ENCODE data around the gene MGST2. TPM values are rescaled to one million over a fixed set of nuclear protein-coding genes. Genes with fewer than 3 reads are reported as not detected.
A peak's percentile ranks its signal among the peaks of the same experiment; 100 is the strongest.

Gene MGST2
- total and polyA plus RNA-seq, 2 donors from 2014 or later, result 62.8 to 168 TPM

DNA sequence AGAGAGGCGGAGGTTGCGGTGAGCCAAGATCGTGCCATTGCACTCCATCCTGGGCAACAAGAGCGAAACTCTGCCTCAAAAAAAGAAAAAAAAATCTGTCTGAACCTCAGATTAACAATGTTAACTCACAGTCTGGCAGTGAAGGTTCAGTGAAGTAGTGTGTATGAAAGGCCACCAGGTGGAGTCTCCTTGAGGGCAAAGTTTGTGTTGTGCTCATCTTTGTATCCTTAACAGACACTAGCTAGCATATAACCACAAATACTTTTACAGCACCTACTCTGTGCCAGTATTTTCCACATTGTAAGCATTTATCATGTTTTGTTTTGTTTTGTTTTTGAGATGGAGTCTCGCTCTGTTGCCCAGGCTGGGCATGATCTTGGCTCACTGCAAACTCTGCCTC lies 46.0 kb upstream of the MGST2 start:
- no peaks in the 10 kb centered on the region for H3K9me3 ChIP-seq (ENCODE audit: control insufficient read depth in 2 of 3, insufficient read depth in 1 of 3, low read length in 3 of 3)
- H3K9ac ChIP-seq (ENCODE audit: low read length in 3 of 3), result no peak overlapping the region
- TF ChIP-seq, protein P1, sequence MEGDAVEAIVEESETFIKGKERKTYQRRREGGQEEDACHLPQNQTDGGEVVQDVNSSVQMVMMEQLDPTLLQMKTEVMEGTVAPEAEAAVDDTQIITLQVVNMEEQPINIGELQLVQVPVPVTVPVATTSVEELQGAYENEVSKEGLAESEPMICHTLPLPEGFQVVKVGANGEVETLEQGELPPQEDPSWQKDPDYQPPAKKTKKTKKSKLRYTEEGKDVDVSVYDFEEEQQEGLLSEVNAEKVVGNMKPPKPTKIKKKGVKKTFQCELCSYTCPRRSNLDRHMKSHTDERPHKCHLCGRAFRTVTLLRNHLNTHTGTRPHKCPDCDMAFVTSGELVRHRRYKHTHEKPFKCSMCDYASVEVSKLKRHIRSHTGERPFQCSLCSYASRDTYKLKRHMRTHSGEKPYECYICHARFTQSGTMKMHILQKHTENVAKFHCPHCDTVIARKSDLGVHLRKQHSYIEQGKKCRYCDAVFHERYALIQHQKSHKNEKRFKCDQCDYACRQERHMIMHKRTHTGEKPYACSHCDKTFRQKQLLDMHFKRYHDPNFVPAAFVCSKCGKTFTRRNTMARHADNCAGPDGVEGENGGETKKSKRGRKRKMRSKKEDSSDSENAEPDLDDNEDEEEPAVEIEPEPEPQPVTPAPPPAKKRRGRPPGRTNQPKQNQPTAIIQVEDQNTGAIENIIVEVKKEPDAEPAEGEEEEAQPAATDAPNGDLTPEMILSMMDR (IDR thresholded peaks at IDR 0.05; ENCODE audit: borderline replicate concordance, extremely low read depth, insufficient read depth), result peak; percentile 53
- intact Hi-C loops (cut with DNase I), result no loop called here
- no peaks in the 10 kb centered on the region for H3K36me3 ChIP-seq (ENCODE audit: control insufficient read depth in 2 of 3, insufficient read depth in 3 of 3, low read length in 3 of 3)
- H3K4me3 ChIP-seq (ENCODE audit: low read length in 3 of 3), result no peak overlapping the region
- H3K4me1 ChIP-seq (ENCODE audit: control insufficient read depth in 2 of 3, insufficient read depth in 2 of 3, low read depth in 1 of 3, low read length in 3 of 3), result no peaks in the 10 kb centered on the region
- no peaks in the 10 kb centered on the region for H3K27me3 ChIP-seq (ENCODE audit: control insufficient read depth, insufficient read depth, low read length)
- H3K27ac ChIP-seq (ENCODE audit: low read depth in 2 of 2, low read length in 2 of 2), result no peak overlapping the region
- FAIRE-seq (no peak), DNase-seq (no peak)

DNA sequence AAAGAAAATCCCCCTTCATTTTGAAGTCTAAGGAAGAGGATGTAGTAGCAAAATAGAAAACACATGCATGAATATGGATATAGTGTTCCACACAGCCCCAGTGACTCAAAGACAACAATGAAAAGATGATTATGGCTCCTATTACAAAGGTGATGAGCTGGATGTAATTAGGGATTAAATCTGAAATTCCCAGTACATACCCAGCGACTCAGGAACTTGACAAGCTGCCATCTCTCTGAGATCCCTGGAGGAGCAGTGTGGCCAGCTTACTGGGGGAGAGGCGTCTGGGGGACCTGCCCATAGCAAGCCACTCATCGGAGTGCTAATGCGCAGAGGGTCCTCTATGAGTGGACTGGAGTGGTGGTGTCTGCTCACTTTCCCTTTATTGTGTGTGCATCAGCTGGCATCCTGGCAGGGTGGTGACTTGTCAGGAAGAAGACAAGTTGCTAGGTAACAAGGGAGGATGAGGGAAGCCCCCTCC lies 42.7 kb upstream of the MGST2 start:
- DNase-seq (no peak), FAIRE-seq (no peak)
- no peaks in the 10 kb centered on the region for H3K36me3 ChIP-seq (ENCODE audit: control insufficient read depth in 2 of 3, insufficient read depth in 3 of 3, low read length in 3 of 3)
- H3K27ac ChIP-seq (ENCODE audit: low read depth in 2 of 2, low read length in 2 of 2), result no peak overlapping the region
- H3K9me3 ChIP-seq (ENCODE audit: control insufficient read depth in 2 of 3, insufficient read depth in 1 of 3, low read length in 3 of 3), result no peaks in the 10 kb centered on the region
- no peak overlapping the region for H3K9ac ChIP-seq (ENCODE audit: low read length in 3 of 3)
- H3K4me3 ChIP-seq (ENCODE audit: low read length in 3 of 3), result no peak overlapping the region
- peaks cover 0 to 5% (median 0%) of the 10 kb centered on the region in 3 donors for H3K4me1 ChIP-seq (ENCODE audit: control insufficient read depth in 2 of 3, insufficient read depth in 2 of 3, low read depth in 1 of 3, low read length in 3 of 3)
- H3K27me3 ChIP-seq (ENCODE audit: control insufficient read depth, insufficient read depth, low read length), result no peaks in the 10 kb centered on the region
- intact Hi-C loops (cut with DNase I), result no loop called here
- TF ChIP-seq, protein P1 (IDR thresholded peaks at IDR 0.05; ENCODE audit: borderline replicate concordance, extremely low read depth, insufficient read depth), result no peak

DNA sequence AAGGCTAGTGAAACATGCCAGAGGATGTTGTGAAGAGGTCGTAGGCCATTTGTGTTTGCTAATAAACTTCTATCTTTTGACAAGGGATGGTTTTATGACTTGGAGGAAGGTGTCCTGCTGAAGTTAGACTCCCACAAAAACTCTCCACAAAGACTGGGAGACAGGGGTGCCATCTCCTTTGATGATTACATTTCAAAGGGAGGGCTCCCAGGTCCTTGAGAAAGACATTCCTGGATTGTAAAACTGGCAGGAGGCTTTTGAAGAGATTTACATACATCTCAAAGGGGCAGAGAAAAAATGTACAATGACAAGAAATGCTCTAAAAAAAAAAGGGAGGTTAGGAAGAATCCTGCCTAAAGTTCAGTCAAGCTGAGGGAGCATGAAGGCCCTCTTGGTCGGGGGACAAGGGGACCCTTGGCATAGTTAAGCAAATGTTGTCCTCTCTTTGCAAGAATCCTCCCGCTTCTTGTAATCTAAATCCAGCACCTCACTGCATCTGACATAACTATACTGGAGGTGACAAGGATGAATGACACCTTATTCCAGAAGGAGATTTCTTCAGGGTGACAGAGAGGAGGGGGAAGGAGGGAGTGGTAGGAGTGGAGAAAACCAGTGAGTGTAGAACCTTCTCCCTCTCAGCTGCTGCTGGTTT lies 41.1 kb upstream of the MGST2 start:
- TF ChIP-seq, protein P1 (IDR thresholded peaks at IDR 0.05; ENCODE audit: borderline replicate concordance, extremely low read depth, insufficient read depth), result no peak
- Histone ChIP-seq H3K36me3 (ENCODE audit: control insufficient read depth in 2 of 3, insufficient read depth in 3 of 3, low read length in 3 of 3) (no peaks in the 10 kb centered on the region), H3K4me3 (ENCODE audit: low read length in 3 of 3) (no peak overlapping the region), H3K9ac (ENCODE audit: low read length in 3 of 3) (no peak overlapping the region), H3K4me1 (ENCODE audit: control insufficient read depth in 2 of 3, insufficient read depth in 2 of 3, low read depth in 1 of 3, low read length in 3 of 3) (peaks cover 0 to 10% (median 4%) of the 10 kb centered on the region in 3 donors), H3K27ac (ENCODE audit: low read depth in 2 of 2, low read length in 2 of 2) (no peak overlapping the region), H3K9me3 (ENCODE audit: control insufficient read depth in 2 of 3, insufficient read depth in 1 of 3, low read length in 3 of 3) (no peaks in the 10 kb centered on the region), H3K27me3 (ENCODE audit: control insufficient read depth, insufficient read depth, low read length) (no peaks in the 10 kb centered on the region)
- intact Hi-C loops (cut with DNase I), result no loop called here
- FAIRE-seq (no peak), DNase-seq (no peak)
